PC-9 (cell line): ENCODE data around the gene OR51I1.

ENCODE experiments used
- CTCF ChIP-seq: fragments of 200-600 bp; sonication (generic); conservative IDR thresholded peaks from 2 replicates; pipeline ENCODE4 v1.6.1; 2017; ENCODE audit warnings: mixed run types, antibody characterized with exemption, mild to moderate bottlenecking, moderate library complexity
- EZH2 ChIP-seq: fragments of 200-600 bp; sonication (generic); IDR thresholded peaks from 2 replicates; pipeline ENCODE4 v1.8.0; 2017; ENCODE audit warnings: antibody characterized with exemption, low read depth

GRCh38 chr11:5441414-5441813, at the start of gene OR51I1:
- TF ChIP-seq CTCF (no peak), EZH2 (no peak)
